Neural progenitor cell (in vitro differentiated cells): ENCODE measurements around the gene NCS1. TPM values are rescaled to one million over a fixed set of nuclear protein-coding genes. Genes with fewer than 3 reads are reported as not detected.
A peak's percentile ranks its signal among the peaks of the same experiment; 100 is the strongest.

Experiments
- DNase-seq: peaks from one replicate; pipeline ENCODE4 v3.0.0-alpha.2; 2016; ENCODE audit warnings: low spot score
- H2AFZ ChIP-seq: fragments of 200-600 bp; sonication (generic); replicated peaks from 2 replicates; pipeline ENCODE4 v1.6.1; 2016; ENCODE audit warnings: antibody characterized with exemption
- H3F3A ChIP-seq: fragments of 200-600 bp; sonication (generic); 2 replicates; pipeline ENCODE4 v1.6.1; 2016; ENCODE audit warnings: antibody characterized with exemption, low read depth
- H3K27ac ChIP-seq: fragments of 200-600 bp; sonication (generic); 2 replicates; pipeline ENCODE4 v1.5.1; 2016; ENCODE audit warnings: mild to moderate bottlenecking
- H3K27me3 ChIP-seq: fragments of 200-600 bp; sonication (generic); 2 replicates; pipeline ENCODE4 v1.6.1; 2016; ENCODE audit warnings: mild to moderate bottlenecking, moderate library complexity
- H3K36me3 ChIP-seq: fragments of 200-600 bp; sonication (generic); 2 replicates; pipeline ENCODE4 v1.5.1; 2016
- H3K4me1 ChIP-seq: fragments of 200-600 bp; sonication (generic); 2 replicates; pipeline ENCODE4 v1.6.1; 2016; ENCODE audit warnings: mixed run types
- H3K4me2 ChIP-seq: fragments of 200-600 bp; sonication (generic); 2 replicates; pipeline ENCODE4 v1.6.1; 2016
- H3K4me3 ChIP-seq: fragments of 200-600 bp; sonication (generic); 2 replicates; pipeline ENCODE4 v1.5.1; 2016
- H3K79me2 ChIP-seq: fragments of 200-600 bp; sonication (generic); 2 replicates; pipeline ENCODE4 v1.6.1; 2016; ENCODE audit warnings: low read depth
- H3K9ac ChIP-seq: fragments of 200-600 bp; sonication (generic); 2 replicates; pipeline ENCODE4 v1.6.1; 2016
- H3K9me3 ChIP-seq: fragments of 200-600 bp; sonication (generic); 2 replicates; pipeline ENCODE4 v1.5.1; 2016; ENCODE audit warnings: low read depth
- H4K20me1 ChIP-seq: fragments of 200-600 bp; sonication (generic); 2 replicates; pipeline ENCODE4 v1.6.1; 2016; ENCODE audit warnings: low read depth
- H3K27ac Mint-ChIP-seq: 3 replicates; pipeline ENCODE4 v1.8.0; 2021; ENCODE audit warnings: mixed read lengths
- H3K27me3 Mint-ChIP-seq: 2 replicates; pipeline ENCODE4 v1.8.0; 2022; ENCODE audit warnings: low read depth, mild to moderate bottlenecking, inconsistent platforms, moderate library complexity, mixed read lengths; ENCODE audit not compliant: insufficient read depth
- H3K36me3 Mint-ChIP-seq: 3 replicates; pipeline ENCODE4 v1.8.0; 2021; ENCODE audit warnings: mixed read lengths
- H3K4me1 Mint-ChIP-seq: 3 replicates; pipeline ENCODE4 v1.8.0; 2021; ENCODE audit warnings: mixed read lengths
- H3K4me3 Mint-ChIP-seq: 3 replicates; pipeline ENCODE4 v1.8.0; 2021; ENCODE audit warnings: mild to moderate bottlenecking, moderate library complexity, mixed read lengths
- H3K9me3 Mint-ChIP-seq: 3 replicates; pipeline ENCODE4 v1.8.0; 2020; ENCODE audit warnings: mixed read lengths
- EZH2 ChIP-seq: fragments of 200-600 bp; sonication (generic); IDR thresholded peaks from 2 replicates; pipeline ENCODE4 v1.6.1; 2017; ENCODE audit warnings: antibody characterized with exemption, mild to moderate bottlenecking, moderate library complexity
- EZH2phosphoT487 ChIP-seq: fragments of 200-600 bp; sonication (generic); IDR thresholded peaks from 2 replicates; pipeline ENCODE4 v1.6.1; 2017; ENCODE audit warnings: antibody characterized with exemption
- total RNA-seq: library from RNA; depleted of rRNA; stranded (reverse); fragments of >200 nt; gene quantifications from 2 replicates; pipeline ENCODE4 v1.2.3, GENCODE V29; 2015; ENCODE audit warnings: low replicate concordance
- TF ChIP-seq, protein P1 (sequence below): fragments of 200-600 bp; sonication (generic); IDR thresholded peaks from 2 replicates; pipeline ENCODE4 v1.5.1; 2017; ENCODE audit warnings: antibody characterized with exemption, mild to moderate bottlenecking

The NCS1 gene
- total RNA-seq, 1 donor from 2014 or later = 16.0 TPM

DNA sequence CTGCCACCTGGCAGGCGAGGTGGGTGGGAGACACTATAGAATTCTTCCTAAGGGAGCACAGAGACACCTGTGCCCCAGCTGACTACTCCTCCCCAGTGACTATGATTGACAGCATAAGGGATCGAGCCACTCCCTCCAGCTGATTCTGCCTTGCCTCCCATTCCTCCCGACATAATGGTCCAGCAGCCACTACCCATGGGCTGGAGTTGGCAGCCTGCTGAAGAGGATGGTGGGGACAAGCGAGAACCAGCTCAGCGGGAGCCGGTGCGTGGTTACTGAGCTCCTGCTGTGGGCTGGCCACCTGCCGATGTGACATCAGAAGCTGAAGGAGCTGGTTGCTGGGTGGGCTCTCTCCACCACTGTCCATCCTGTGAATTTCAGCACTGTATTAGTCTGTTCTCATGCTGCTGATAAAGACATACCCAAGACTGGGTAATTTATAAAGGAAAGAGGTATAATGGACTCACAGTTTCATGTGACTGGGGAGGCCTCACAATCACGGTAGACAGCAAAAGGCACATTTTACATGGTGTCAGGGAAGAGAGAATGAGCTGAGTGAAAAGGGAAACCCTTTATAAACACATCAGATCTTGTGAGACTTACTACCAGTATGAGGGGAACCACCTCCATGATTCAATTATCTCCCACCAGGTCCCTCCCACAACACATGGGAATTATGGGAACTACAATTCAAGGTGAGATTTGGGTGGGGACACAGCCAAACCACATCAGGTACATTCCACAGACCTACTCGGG is 12.1 kb upstream of the NCS1 start:
- Mint-ChIP-seq H3K27me3 (peaks cover 11% of the 10 kb centered on the region), H3K9me3 (no peaks in the 10 kb centered on the region), H3K27ac (peak overlapping the region; percentile 91), H3K36me3 (no peaks in the 10 kb centered on the region), H3K4me1 (peaks cover 7% of the 10 kb centered on the region), H3K4me3 (no peak overlapping the region)
- Histone ChIP-seq H2AFZ (no peak overlapping the region), H3K9me3 (no peaks in the 10 kb centered on the region), H3K36me3 (no peaks in the 10 kb centered on the region), H3K9ac (no peak overlapping the region), H4K20me1 (no peaks in the 10 kb centered on the region), H3K4me2 (no peak overlapping the region), H3K27me3 (no peaks in the 10 kb centered on the region), H3K4me1 (no peaks in the 10 kb centered on the region), H3K4me3 (no peak overlapping the region), H3K27ac (no peak overlapping the region), H3K79me2 (no peaks in the 10 kb centered on the region), H3F3A (no peaks in the 10 kb centered on the region)
- DNase-seq = no peak
- TF ChIP-seq EZH2phosphoT487 (no peak), EZH2 (no peak)
- TF ChIP-seq, protein P1, sequence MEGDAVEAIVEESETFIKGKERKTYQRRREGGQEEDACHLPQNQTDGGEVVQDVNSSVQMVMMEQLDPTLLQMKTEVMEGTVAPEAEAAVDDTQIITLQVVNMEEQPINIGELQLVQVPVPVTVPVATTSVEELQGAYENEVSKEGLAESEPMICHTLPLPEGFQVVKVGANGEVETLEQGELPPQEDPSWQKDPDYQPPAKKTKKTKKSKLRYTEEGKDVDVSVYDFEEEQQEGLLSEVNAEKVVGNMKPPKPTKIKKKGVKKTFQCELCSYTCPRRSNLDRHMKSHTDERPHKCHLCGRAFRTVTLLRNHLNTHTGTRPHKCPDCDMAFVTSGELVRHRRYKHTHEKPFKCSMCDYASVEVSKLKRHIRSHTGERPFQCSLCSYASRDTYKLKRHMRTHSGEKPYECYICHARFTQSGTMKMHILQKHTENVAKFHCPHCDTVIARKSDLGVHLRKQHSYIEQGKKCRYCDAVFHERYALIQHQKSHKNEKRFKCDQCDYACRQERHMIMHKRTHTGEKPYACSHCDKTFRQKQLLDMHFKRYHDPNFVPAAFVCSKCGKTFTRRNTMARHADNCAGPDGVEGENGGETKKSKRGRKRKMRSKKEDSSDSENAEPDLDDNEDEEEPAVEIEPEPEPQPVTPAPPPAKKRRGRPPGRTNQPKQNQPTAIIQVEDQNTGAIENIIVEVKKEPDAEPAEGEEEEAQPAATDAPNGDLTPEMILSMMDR = no peak

- Mint-ChIP-seq H3K27me3 (peaks cover 11% of the 10 kb centered on the region), H3K27ac (no peak overlapping the region), H3K4me1 (peaks cover 7% of the 10 kb centered on the region), H3K9me3 (no peaks in the 10 kb centered on the region), H3K4me3 (no peak overlapping the region), H3K36me3 (no peaks in the 10 kb centered on the region)
- no peak overlapping the region for H3K4me2 ChIP-seq
- no peak for TF ChIP-seq EZH2
- TF ChIP-seq, protein P1 = no peak
- no peak for TF ChIP-seq EZH2phosphoT487
- no peaks in the 10 kb centered on the region for H3K79me2 ChIP-seq
- H3K4me1 ChIP-seq = no peaks in the 10 kb centered on the region
- no peaks in the 10 kb centered on the region for H3K36me3 ChIP-seq
- DNase-seq = no peak
- no peak overlapping the region for H3K9ac ChIP-seq
- H3K27ac ChIP-seq = no peak overlapping the region
- H3K4me3 ChIP-seq = no peak overlapping the region
- no peaks in the 10 kb centered on the region for H4K20me1 ChIP-seq
- H3K27me3 ChIP-seq = no peaks in the 10 kb centered on the region
- no peak overlapping the region for H2AFZ ChIP-seq
- no peaks in the 10 kb centered on the region for H3F3A ChIP-seq
- H3K9me3 ChIP-seq = no peaks in the 10 kb centered on the region
Measured at GRCh38 chr9:130160862-130161470, 11.2 kb upstream of the NCS1 start.

DNA sequence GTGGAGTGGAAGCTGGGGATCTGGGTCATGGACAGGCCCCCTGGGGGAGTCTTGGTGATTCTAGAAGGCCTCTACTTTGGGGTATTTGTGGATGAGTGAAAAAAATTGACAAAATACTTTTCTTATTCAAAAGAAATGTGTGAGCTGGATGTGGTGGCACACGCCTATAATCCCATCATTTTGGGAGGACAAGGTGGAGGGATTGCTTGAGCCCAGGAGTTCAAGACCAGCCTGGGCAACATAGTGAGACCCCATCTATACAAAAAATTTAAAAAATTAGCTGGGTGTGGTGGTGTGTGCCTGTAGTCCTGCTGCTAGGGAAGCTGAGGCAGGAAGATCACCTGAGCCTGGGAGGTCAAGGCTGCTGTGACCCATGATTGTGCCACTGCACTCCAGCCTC is 6.6 kb upstream of the NCS1 start:
- Histone ChIP-seq H3K4me2 (no peak overlapping the region), H3K4me1 (no peaks in the 10 kb centered on the region), H2AFZ (no peak overlapping the region), H3K36me3 (no peaks in the 10 kb centered on the region), H3K9me3 (no peaks in the 10 kb centered on the region), H3F3A (peaks cover under 1% of the 10 kb centered on the region), H3K27ac (no peak overlapping the region), H3K9ac (no peak overlapping the region), H4K20me1 (no peaks in the 10 kb centered on the region), H3K27me3 (no peaks in the 10 kb centered on the region), H3K79me2 (no peaks in the 10 kb centered on the region), H3K4me3 (no peak overlapping the region)
- Mint-ChIP-seq H3K9me3 (no peaks in the 10 kb centered on the region), H3K36me3 (no peaks in the 10 kb centered on the region), H3K4me3 (no peak overlapping the region), H3K27me3 (peaks cover 24% of the 10 kb centered on the region), H3K4me1 (peaks cover 9% of the 10 kb centered on the region), H3K27ac (no peak overlapping the region)
- DNase-seq = no peak
- TF ChIP-seq, protein P1 = no peak
- TF ChIP-seq EZH2 (no peak), EZH2phosphoT487 (no peak)
